HG03520 (cell line): Measurements from ENCODE around the gene CLDN24.
A peak's percentile ranks its signal among the peaks of the same experiment; 100 is the strongest.

Experiments used
- ATAC-seq: cut with Tn5 transposase; IDR thresholded peaks from one replicate; pipeline ENCODE4 v1.9.1; 2021; ENCODE audit warnings: mild to moderate bottlenecking, moderate library complexity; ENCODE audit not compliant: unreplicated experiment

The CLDN24 gene

GRCh38 chr4:183323295-183323694 is 1.1 kb upstream of the CLDN24 start:
- no peak for ATAC-seq

DNA sequence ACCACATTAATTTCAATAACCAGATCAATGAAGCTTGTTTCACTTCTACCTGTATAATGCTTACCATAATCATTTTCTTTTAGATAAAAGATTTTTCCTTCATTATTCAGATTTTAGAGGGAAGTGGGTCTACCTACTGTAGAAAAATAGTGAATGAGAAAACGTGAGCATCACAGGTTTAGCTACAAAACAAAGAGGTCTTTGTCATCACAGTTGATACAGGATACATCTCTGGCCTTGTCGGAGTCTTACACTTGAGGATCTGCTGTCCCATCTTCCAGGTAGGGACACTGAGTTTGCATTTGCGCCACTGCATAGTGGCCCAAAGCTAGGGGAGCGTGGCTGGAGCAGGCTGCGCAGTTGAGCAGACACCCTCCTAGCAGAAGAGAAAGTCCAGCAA is 710 bp downstream of the CLDN24 start:
- ATAC-seq: no peak

GRCh38 chr4:183321079-183321478 is 1.1 kb downstream of the CLDN24 start:
- ATAC-seq: no peak

DNA sequence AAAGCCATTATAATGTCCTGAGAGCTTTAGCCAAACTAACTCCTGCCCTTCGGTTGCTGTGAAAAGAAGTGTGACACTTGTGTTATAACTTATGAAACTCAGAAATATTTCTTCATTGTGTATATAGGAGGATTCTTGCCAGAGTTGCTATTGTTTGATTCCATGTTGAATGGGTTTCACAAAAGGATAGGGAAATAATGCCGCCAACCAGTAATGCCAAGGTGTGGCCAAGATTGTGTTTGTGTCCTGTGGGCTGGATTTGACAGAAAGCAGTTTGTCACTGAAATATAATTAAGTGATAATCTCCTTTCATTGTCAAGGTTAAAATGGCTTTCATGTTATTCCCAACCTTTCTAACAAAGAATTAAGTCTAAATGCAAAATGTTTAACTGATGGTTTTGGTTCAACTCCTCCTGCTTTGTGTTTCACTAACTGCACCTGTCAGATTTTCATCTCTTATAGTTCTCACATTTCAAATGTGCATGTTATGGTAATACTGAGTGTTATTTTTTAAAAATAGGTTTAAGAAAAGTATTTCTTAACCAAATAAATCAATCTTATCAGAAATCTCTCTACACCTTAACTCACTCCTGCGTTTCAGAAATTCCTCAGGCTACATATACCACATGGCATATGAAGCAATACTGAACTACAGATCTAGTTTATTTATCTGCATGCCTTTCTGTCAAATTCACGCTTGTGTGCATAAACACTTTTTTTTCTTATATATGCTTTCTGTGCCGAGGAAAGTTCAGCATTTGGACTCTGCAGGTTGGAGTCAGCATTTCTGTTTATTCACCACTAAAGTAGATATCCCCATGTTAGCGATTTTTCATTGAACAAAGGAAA is 1.8 kb downstream of the CLDN24 start, which contains the start of gene CLDN22:
CLDN22 (minus strand) TSS at position 66 of the 849 bp plus-strand sequence; CDS start at position 8, 58 bp downstream.
- no peak for ATAC-seq

DNA sequence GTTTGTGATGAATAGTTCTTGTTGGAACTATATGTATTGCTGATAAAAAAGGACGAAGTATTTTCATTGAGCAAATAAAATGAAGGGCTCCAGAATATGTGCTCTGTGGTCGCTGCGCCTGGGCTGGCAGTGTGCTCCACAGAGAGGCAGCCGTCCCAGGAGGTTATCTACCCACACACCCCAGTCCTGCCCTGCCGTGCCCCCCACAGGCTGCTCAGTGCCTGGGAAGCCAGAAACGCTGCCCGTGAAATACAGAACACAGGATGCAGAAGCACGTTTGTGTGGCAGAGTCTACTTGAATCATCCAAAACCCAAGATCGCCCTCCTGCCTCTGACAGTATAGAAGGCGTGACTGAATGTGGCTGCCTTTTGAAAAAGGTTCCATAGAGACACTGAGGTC is 3.6 kb downstream of the CLDN24 start:
- no peak for ATAC-seq

DNA sequence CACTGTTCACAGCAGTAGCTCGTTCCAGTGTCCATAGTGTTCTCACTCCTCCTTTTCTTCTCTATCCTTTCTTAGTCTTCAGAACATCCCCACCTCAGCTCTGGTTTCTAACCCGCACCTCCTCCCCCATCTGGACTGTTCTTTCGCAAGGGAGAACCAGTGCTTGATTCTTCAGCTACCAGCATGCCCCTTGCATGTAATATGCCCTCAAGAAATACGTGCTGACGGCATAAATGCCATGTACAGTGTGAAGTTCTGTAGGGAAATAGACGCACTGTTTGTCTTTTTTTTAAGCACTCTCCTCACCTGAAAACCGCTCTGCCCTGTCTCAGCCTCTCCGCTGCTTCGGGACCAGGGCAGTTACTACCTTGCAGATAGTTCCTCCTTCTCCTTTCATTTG is 7.4 kb downstream of the CLDN24 start:
- ATAC-seq: no peak

DNA sequence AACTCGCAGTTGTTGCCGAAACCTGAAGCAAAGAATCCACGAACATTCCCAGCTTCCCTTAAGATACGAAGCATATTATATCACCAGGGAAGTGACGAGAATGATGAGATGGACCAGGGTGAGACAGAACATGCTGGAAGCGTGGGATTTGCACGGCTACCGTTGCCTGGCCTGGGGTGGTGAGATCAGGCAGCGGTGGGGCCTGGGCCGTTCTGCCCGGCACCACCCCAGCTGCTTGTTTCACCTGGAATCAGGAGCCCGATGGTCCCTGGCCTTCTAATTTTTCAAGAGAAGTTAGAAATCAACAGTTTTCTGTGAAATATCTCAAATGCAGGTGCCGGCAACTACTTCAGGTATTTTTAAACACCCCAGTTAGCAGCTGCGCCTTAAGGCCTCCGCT is 7.9 kb downstream of the CLDN24 start:
- ATAC-seq: no peak

- ATAC-seq: no peak
Measured at GRCh38 chr4:183312841-183313240, 9.4 kb downstream of the CLDN24 start.

GRCh38 chr4:183306811-183307210 is 15.4 kb downstream of the CLDN24 start:
- no peak for ATAC-seq

- peak; percentile 6 for ATAC-seq
Measured at GRCh38 chr4:183304538-183304937, 17.7 kb downstream of the CLDN24 start.

DNA sequence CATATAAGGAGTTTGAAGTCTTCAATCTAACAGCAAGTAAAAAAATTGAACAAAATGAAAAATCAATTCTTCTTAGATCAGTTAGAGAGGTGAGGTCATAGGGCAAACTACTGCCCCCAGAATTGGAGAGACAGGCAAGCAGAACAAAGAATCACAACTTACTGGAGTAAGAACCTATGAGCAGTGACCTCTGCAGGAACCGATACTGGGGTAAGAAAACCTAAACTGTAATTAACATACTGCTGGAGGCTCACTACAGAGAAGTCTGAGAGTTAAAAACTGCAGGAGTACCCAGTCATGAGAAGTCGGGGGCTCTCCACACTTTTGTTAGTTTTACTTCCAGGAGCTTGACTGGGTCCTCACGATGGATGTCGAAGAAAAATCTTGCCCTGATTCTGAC is 18.2 kb downstream of the CLDN24 start:
- peak; percentile 86 for ATAC-seq

DNA sequence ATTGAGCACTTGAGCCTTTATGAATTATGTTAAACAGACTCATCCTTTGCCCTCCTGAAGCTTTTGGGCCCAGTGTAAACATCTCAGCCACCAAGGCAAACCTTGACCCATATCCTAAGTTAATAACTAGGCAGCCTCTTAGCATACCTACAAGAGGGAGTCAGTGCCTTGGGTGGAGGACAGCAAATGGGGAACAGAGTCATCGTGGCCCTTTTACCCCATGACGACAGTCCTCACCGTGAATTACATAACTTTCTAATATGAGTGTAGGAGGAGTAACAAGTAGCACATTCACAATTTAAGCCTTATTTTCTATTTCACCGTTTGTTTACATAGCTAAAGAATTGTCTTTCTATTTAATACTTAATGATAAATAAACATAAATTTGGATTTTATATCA is 18.9 kb downstream of the CLDN24 start:
- ATAC-seq: no peak

DNA sequence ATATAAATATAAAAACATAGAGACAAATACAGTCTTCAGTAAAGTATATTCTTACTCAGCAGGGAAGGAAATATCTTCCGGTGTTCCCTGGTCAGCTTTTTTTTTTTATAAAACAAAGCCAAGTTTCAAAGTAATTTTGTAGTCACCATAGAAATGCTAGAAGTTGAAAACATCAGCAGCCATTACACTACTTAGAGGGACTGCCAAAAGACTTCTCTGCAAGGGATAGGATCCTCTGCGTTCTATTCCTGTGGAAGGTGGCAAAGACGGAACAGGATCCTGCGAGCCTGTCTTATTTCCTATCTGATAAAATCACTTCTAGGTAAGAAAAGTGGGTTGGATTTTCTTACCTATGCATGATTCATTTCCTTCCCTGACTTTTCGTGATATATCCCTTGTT is 21.6 kb downstream of the CLDN24 start:
- no peak for ATAC-seq

GRCh38 chr4:183300070-183300469 is 22.2 kb downstream of the CLDN24 start:
- ATAC-seq: no peak

DNA sequence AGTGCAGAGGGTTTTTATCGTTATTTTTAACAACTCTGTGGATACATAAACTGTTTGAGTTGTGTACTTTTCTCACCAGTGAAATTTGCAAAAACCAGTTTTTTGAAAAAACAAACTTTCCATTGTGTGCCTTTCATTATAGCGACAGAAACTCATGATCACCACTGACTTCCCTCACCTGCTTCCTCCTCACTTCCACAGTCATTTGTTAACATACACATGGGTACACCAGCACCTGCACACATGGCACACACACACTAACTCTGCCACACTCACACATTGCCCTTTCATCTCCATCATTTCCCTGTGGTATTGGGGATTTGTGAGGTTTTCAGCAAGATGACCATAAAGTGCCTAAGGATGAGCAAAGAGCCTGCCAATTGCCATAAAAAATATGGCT is 22.8 kb downstream of the CLDN24 start:
- ATAC-seq: no peak

DNA sequence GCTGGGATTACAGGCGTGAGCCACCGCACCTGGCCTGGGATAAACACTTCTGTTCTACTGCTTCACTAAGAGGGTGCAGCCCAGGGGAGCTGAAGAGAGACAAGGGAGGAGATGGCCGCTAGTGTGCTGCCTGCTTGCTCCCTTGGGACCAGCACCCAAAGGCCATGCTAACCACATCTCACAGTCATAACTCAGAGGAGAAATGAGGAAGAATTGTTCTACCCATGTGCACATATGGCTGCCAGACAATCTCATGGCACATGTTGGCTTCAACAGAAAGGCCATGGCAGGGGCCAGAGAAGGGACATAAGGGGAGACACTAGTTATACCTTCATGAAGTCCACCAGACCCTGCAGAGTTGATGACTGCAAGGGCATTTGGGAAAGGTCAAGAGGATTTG is 24.6 kb downstream of the CLDN24 start:
- ATAC-seq: peak; percentile 86

GRCh38 chr4:183295711-183296110 is 26.5 kb downstream of the CLDN24 start:
- no peak for ATAC-seq

DNA sequence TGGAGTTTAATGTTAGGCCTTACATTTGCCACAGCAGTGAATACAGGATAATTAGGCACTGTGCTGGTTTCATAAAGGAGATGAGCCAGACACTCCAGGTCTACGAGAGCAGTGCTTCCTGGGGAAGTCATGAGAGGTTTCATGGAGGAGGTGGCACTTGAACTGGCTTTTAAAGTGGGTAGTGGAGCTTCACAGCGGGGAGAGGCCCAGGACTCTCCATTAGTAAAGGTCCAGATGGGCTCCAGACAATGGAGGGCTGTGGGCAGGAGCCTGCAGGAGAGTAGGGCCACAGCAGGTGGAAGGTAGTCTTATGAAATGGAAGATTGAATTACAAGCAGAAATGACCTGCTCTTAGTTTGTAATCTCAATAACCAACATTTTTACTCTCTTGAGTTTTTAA is 31.2 kb downstream of the CLDN24 start:
- no peak for ATAC-seq

GRCh38 chr4:183289688-183290087 is 32.5 kb downstream of the CLDN24 start:
- no peak for ATAC-seq

GRCh38 chr4:183288955-183289354 is 33.3 kb downstream of the CLDN24 start:
- no peak for ATAC-seq

- ATAC-seq: peak; percentile 61
Measured at GRCh38 chr4:183287677-183288076, 34.5 kb downstream of the CLDN24 start.

GRCh38 chr4:183287309-183287659 is 34.9 kb downstream of the CLDN24 start:
- peak; percentile 75 for ATAC-seq
